ENCODE results near the gene TCEAL1.

Gene TCEAL1

DNA sequence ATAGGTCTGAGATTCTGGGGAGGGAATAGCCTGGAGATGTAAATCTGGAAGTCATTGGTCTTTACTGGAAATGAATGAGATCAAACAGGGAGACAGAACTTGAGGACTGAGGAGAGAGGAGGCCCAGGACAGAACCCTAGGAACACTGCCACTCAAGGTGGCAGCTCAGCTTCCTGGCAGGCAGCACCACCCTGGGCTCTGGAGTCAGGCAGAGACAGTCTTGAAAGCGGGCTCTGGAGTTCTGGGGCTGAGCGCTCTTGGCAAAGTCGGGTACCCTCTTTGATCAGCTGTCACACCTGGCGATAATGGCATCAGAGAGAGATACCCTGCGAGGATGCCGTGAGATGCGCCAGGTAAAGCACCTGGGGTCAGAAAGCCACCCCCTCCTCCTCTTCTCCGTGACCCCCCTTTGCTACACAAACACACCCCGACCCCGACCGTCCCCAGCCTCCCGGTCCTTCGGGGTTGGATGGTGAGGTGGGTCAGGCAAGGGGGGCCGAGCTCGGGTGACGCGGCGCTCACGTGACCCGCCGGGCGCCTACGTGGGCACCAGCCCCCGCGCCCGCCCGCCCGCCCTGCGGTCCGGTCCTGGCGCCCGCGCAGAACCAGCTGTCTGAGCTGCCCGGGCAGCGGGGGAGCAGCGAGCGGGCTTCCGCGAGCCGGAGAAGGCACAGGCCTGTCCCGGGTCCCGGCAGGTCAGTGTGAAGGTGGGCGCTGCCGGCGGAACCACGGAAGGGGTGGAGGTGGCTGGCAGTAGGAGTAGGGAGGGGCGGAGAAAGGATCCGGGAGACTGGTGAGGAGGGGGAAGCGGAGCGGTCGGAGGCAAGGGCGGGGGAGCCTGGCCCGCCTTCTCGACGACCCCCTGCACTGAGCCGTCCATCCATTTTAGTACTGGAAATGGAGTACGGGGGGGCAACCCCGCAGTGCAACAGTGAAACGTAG lies 21.1 kb upstream of the TCEAL1 start, which contains the start of gene TCEAL3:
TCEAL3 (plus strand) TSS at position 600 of the 942 bp plus-strand sequence. CDS start 1,102 bp downstream, outside the sequence.
- TF ChIP-seq, protein P1, sequence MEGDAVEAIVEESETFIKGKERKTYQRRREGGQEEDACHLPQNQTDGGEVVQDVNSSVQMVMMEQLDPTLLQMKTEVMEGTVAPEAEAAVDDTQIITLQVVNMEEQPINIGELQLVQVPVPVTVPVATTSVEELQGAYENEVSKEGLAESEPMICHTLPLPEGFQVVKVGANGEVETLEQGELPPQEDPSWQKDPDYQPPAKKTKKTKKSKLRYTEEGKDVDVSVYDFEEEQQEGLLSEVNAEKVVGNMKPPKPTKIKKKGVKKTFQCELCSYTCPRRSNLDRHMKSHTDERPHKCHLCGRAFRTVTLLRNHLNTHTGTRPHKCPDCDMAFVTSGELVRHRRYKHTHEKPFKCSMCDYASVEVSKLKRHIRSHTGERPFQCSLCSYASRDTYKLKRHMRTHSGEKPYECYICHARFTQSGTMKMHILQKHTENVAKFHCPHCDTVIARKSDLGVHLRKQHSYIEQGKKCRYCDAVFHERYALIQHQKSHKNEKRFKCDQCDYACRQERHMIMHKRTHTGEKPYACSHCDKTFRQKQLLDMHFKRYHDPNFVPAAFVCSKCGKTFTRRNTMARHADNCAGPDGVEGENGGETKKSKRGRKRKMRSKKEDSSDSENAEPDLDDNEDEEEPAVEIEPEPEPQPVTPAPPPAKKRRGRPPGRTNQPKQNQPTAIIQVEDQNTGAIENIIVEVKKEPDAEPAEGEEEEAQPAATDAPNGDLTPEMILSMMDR (IDR thresholded peaks at IDR 0.05; ENCODE audit: low read depth, low read length), result no peak
- in situ Hi-C loops (cut with HindIII; ENCODE audit: low sequenced_read_pairs), result no loop called here
- peak; percentile 28 for DNase-seq (ENCODE audit: low read depth, low spot score)
- peak within 1 kb of the TSS; percentile 66 for H3K4me3 ChIP-seq (ENCODE audit: low read depth, low read length)

DNA sequence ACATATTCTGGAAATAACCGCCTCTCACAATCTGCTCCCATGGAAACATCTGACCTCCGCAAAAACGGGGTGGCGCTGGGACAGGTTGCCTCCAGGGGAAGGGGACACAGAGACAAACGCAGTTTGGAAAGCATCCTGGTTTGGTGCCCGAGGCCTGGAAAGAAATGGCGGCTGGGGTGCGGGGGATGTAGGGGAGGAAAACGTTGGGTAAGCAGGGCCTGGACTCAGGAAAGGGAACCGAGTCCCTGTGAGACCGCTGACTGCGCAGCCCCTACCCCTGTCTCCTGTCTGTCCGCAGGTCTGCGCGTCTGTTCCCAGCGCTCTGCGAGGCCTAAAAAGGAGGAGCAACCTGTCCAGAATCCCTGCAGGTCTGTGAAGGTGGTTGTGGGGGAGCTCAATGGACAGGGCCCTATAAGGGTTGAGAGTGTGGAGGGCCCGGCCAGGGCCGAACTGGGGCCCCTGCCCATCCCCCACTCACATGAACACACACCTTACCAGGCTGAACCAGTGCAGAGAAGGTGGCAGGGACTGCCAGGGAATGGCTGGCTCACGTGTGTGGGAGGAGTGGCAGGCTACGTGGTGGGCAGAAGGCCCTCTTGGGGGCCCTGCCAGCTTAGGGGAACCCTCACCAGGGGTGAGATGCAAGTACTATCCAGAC lies 20.3 kb upstream of the TCEAL1 start:
- TF ChIP-seq, protein P1 (IDR thresholded peaks at IDR 0.05; ENCODE audit: low read depth, low read length), result no peak
- no peak for DNase-seq (ENCODE audit: low read depth, low spot score)
- in situ Hi-C loops (cut with HindIII; ENCODE audit: low sequenced_read_pairs), result no loop called here
- peak overlapping the region; percentile 66 for H3K4me3 ChIP-seq (ENCODE audit: low read depth, low read length)

DNA sequence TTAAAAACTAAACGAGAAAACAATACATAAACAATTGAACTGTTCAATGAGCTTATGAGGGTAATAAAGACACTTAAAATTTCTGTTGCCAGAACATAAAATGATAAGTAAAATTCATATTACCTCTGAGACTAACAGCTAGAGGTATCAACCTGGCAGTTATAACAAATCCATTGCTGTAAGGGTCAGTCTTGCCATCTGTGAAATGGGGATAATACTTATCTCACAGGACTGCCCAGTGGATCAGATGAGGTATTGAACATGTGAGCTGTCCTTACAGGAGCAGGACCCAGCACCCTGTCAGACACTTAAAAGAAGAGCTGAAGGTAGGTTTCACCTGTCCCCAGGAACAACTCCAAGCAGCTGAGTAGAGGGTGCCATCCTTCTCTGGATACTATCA lies 18.5 kb upstream of the TCEAL1 start:
- in situ Hi-C loops (cut with HindIII; ENCODE audit: low sequenced_read_pairs), result no loop called here
- no peak for DNase-seq (ENCODE audit: low read depth, low spot score)
- TF ChIP-seq, protein P1 (IDR thresholded peaks at IDR 0.05; ENCODE audit: low read depth, low read length), result no peak
- H3K4me3 ChIP-seq (ENCODE audit: low read depth, low read length), result no peak overlapping the region

DNA sequence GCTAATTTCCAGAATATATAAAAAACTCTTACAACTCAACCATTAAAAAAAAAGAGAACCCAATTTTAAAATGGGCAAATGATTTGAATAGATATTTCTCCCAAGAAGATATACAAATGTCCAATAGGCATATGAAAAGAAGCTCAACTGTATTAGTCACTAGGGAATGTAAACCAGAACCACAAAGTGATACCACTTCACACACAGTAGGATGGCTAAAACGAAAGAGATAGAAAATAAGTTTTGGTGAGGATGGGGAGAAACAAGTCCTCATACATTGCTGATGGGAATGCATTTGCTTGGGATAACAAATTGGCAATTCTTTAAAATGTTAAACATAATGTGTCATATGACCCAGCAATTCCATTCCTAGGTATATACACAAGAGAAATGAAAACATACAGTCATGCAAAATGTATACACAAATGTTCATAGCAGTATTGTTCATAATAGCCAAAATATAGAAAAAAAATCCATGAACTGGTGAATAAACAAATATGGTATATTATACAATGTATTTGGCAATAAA lies 15.3 kb upstream of the TCEAL1 start:
- peak; percentile 13 for DNase-seq (ENCODE audit: low read depth, low spot score)
- TF ChIP-seq, protein P1 (IDR thresholded peaks at IDR 0.05; ENCODE audit: low read depth, low read length), result no peak
- H3K4me3 ChIP-seq (ENCODE audit: low read depth, low read length), result no peak overlapping the region
- in situ Hi-C loops (cut with HindIII; ENCODE audit: low sequenced_read_pairs), result no loop called here

DNA sequence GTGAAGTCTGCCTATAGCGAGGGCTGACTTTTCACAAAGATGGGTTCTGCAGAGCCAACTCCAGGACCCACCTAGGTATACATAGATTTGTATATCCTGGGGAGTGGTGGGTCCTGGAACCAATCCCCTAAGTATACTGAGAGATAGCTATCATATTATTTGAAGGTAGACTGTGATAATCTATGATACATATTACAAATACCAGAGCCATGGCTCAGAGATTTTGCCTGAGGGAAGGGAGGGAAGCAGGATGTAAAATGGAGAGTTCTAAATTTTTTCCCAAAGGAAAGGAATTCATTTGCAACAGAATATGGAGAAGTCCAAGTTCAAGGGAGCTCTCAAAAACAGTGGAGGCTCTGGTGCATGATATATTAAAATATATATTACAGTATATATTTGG lies 13.8 kb upstream of the TCEAL1 start:
- TF ChIP-seq, protein P1 (IDR thresholded peaks at IDR 0.05; ENCODE audit: low read depth, low read length), result no peak
- H3K4me3 ChIP-seq (ENCODE audit: low read depth, low read length), result no peak overlapping the region
- DNase-seq (ENCODE audit: low read depth, low spot score), result no peak
- in situ Hi-C loops (cut with HindIII; ENCODE audit: low sequenced_read_pairs), result no loop called here

DNA sequence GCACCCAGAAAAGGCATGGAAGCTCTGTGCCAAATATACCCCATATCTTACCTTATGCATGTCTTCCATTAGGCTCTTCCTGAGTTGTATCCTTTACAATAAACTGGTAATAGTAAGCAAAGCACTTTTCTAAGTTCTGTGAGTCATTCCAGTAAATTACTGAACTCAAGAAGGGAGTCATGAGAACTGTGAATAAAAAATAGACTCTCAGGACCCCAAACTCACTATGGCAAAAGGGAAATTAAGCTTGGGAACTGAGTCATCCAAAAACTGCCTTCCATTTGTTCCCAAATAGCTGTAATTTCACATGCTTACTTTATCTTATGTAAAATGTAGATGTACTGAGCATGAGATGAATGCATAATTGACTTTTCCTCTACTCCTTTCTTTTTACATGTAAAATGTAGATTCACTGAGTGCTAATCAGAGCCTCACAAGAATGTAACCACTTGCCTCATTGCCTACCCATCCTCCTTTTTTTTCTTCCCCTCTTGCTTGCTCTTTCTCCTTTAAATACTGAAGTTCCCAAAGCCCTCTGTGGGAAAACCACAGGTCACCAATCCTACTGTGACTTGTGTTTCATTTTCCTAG lies 12.9 kb upstream of the TCEAL1 start:
- TF ChIP-seq, protein P1 (IDR thresholded peaks at IDR 0.05; ENCODE audit: low read depth, low read length), result no peak
- in situ Hi-C loops (cut with HindIII; ENCODE audit: low sequenced_read_pairs), result no loop called here
- DNase-seq (ENCODE audit: low read depth, low spot score), result peak; percentile 21
- no peak overlapping the region for H3K4me3 ChIP-seq (ENCODE audit: low read depth, low read length)

Data from astrocyte of the spinal cord (primary cell).